DMS53 treated with DMSO at 0.1 percent for 48 hours (cell line): ENCODE results near the gene ITPKC.
"Not testable (repeated sequence)": the region's sequence is repeated elsewhere in the genome, so short reads cannot be mapped to it uniquely, and the experiment has no call there.

ENCODE experiments used
- DNase-seq: peaks from one replicate; lab custom pipeline; 2025; ENCODE audit not compliant: unreplicated experiment; lab: John Stamatoyannopoulos, UW

ITPKC gene

DNA sequence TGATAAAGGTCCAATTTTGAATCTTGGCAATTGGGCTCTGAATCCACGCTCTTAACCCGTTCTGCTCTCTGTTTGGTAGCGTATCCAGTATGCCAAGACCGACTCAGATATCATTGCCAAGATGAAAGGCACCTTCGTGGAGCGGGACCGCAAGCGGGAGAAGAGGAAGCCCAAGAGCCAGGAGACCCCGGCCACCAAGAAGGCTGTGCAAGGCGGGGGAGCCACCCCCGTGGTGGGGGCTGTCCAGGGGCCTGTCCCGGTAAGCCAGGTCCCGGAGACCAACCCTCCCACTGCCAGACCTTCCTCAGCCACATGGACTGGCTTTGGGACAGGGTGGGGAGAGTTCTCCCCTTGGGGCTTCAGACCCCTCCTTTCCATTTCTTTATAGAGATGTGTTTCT lies 42.4 kb downstream of the ITPKC start:
- no peak for DNase-seq

- no peak for DNase-seq
These were observed 46.0 kb downstream of the ITPKC start for GRCh38 chr19:40762754-40763470.

GRCh38 chr19:40763526-40763925 lies 46.6 kb downstream of the ITPKC start:
- DNase-seq = no peak

DNA sequence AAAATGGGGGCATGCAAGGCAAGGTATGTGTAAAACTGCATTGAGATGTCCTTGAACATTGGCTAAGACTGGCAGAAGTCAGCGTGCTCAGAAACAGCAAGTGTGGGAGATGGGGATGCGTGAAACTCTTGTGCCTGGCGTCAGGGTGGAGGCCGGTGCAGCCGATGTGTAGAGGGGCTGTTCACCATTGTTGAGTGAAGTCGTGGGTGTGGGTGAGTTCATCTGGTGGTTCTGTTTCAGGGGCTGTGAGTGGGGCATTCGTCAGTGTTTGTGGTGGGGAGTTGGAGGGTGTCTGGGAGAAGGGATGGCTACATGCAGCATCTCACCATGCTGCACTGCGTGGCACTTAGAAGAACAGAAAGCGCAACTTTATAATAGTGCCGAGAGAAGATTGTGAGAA lies 47.1 kb downstream of the ITPKC start:
- no peak for DNase-seq

- not testable (repeated sequence) for DNase-seq
These were observed 49.5 kb downstream of the ITPKC start for GRCh38 chr19:40766385-40766784.

- peak; percentile 50 for DNase-seq
These were observed 52.0 kb downstream of the ITPKC start for GRCh38 chr19:40768869-40769268.

- peak; percentile 6 for DNase-seq
These were observed 54.4 kb downstream of the ITPKC start for GRCh38 chr19:40771101-40771862.

- no peak for DNase-seq
These were observed 58.2 kb downstream of the ITPKC start, which contains the start of gene MIA for GRCh38 chr19:40774916-40775631. Gene MIA (plus strand): TSS chr19:40775521. CDS start chr19:40775543, 22 bp downstream.

GRCh38 chr19:40775632-40776022 lies 58.7 kb downstream of the ITPKC start:
- DNase-seq = no peak

DNA sequence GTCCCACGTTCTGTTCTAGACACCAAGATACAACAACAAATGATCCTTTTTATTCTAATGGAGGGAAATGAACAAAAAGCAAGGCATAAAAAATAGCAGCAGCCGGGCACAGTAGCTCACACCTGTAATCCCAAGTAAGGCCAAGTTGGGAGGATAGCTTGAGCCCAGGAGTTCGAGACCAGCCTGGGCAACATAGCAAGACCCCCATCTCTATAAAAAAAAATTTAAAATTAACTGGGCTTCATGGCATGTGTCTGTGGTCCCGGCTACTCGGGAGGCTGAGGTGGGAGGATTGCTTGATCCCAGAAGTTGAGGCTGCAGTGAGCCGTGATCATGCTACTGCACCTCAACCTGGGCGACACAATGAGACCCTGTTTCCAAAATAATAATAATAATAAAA lies 59.5 kb downstream of the ITPKC start:
- DNase-seq = no peak

- DNase-seq = peak; percentile 97
These were observed 60.2 kb downstream of the ITPKC start for GRCh38 chr19:40776932-40777644.

- no peak for DNase-seq
These were observed 60.7 kb downstream of the ITPKC start for GRCh38 chr19:40777645-40777936.

DNA sequence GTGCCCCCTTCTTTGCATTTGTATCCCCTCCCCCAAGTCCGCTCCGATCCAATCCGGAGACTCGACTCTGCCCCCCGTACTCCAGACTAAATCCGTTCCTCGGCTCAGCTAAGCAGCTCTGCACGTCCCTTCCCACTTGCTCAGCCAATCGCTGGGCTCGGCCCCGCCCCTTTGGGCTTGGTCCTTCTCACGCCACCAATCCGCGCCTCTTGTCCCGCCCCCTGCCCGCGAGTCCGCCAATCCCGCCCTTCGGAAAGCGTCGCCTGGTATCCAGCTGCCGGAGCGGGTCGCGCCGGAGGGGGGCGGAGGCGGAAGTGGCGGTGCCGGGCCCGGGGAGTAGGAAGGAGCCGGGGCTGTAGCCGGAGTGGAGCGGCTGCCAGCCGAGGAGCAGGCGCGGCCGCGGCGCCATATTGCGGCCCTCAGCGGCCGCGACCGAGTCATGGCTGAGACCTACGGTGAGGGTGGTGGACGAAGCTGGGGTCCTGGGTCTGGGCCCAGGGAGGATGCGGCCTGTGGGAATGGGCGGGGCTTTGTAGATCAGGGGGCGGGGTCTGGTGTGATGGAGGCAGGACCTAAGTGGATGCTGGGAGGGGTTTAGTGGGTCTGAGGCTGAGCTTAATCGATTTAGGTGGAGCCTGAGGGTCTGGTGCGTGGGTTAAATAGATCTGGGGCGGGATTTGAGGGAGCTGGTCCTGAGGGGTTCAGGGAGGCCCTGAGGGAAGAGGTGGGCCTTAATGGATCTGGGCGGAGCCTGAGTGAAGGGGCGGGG lies 61.2 kb downstream of the ITPKC start, which contains the start of gene RAB4B:
RAB4B (plus strand) TSS at position 311 of the 769 bp plus-strand sequence; CDS start at position 440, 129 bp downstream.
- DNase-seq = peak; percentile 99

GRCh38 chr19:40778706-40779284 lies 61.9 kb downstream of the ITPKC start:
- no peak for DNase-seq

DNA sequence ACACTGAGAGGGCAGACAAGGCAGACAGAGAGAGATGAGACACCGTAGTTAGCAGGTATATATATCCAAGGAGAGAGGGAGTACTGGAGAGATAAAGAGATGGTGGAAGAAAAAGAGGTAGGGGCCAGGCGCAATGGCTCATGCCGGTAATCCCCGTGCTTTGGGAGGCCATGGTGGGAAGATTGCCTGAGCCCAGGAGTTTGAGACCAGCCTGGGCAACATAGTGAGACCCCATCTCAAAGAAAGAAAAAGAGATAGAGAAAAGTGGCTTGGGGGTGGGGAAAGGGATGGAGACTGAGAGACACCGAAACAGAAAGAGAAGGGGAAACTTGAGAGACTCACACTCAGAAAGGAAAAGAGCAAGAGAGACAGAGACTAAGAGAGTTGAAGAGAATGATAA lies 63.7 kb downstream of the ITPKC start:
- DNase-seq = no peak

GRCh38 chr19:40781140-40781539 lies 64.2 kb downstream of the ITPKC start:
- DNase-seq = no peak

DNA sequence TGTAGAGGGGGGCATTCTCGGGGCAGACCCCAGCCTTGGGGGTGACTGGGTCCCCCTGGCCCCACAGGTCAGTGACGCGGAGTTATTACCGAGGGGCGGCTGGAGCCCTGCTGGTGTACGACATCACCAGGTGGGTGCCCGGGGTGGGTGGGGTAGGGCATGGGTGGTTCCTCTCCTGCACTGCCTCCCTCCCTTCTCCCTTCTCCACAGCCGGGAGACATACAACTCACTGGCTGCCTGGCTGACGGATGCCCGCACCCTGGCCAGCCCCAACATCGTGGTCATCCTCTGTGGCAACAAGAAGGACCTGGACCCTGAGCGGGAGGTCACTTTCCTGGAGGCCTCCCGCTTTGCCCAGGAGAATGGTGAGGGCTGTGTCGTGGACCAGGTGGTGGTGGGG lies 66.8 kb downstream of the ITPKC start:
- no peak for DNase-seq

GRCh38 chr19:40784146-40784545 lies 67.2 kb downstream of the ITPKC start:
- not testable (repeated sequence) for DNase-seq

DNA sequence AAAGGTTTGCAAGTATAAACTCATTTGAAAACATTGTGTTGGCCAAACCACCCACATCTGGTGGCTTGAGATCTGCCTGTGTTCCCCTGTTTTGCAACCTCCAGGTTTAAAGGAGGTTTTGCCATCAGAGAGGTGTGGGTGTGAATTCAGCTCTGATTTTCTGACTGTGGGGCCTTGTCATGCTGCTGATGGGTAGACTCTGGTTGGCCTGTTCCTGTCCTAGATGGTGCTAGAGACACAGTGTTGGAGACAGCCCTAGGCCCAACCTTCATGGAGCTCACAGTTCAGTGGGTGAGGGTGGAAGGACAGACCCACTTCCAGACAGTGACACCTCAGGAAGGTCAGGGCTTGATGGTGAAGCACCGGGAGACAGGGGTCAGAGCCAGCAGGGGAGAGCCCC lies 68.6 kb downstream of the ITPKC start:
- no peak for DNase-seq
